COLO668 (cell line): ENCODE results near the gene ADISSP.

ENCODE experiments used
- DNase-seq: peaks from one replicate; lab custom pipeline; 2025; ENCODE audit not compliant: unreplicated experiment; lab: John Stamatoyannopoulos, UW

Gene ADISSP

GRCh38 chr20:3767427-3768341 is at the start of gene ADISSP:
TSS of gene ADISSP (minus strand) at chr20:3767753. CDS start at chr20:3760100, 7,653 bp downstream.
- peak; percentile 99 for DNase-seq

DNA sequence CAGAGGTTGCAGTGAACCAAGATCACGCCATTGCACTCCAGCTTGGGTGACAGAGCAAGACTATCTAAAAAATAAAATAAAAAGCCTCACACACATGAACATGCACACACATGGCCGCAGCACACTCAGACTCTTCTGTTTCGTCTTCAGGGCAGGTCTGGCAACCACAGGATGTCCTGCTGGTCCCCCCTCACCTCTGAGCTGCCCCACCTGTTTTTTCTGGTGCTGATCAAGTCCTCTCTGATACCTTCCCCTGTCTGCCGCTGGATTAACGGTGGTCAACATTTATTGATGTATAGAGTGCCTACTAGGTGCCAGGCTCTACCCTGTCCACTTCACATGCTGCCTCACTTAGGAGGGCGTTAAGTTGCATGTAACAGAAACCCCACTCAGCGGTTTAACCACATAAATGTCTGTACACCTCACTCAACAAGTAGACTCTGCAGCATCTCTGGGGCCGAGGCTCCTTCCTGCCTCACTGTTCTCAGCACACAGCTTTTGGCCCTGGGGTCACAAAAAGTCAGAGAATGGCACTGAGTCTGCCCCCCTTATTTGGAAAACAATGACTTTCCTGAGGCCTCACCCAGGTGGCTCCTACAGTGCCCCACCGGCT is 48.3 kb upstream of the ADISSP start:
- DNase-seq, result no peak

- no peak for DNase-seq
Measured at GRCh38 chr20:3814928-3815495, 47.5 kb upstream of the ADISSP start.

DNA sequence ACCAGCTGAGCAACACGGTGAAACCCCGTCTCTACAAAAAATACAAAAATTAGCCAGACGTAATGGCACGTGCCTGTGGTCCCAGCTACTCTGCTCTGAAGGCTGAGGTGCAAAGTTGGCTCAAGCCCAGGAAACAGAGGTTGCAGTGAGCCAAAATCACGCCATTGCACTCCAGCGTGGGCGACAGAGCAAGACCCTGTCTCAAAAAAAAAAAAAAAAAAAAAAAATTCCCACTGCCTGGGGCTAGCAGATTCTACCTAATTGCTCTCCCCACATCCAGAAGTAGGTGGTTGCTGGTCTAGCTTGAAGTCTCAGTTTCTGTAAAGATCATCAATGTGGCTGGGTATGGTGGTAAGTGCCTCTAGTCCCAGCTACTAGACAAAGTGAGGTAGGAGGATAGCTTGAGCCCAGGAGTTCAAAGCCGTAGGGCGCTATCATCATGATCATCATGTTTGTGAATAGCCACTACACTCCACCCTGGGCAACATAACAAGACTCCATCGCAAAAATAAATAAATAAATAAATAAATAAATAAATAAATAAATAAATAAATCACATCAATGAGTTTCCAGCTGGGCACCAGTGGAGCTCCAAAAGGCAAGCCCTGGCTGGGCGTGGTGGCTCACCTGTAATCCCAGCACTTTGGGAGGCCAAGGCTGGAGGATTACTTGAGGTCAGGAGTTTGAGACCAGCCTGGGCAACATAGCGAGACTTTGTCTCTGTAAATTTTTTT is 46.5 kb upstream of the ADISSP start:
- no peak for DNase-seq

- DNase-seq, result no peak
Measured at GRCh38 chr20:3812975-3813847, 45.7 kb upstream of the ADISSP start.

GRCh38 chr20:3812259-3812681 is 44.7 kb upstream of the ADISSP start:
- DNase-seq, result no peak

- peak; percentile 96 for DNase-seq
Measured at GRCh38 chr20:3811467-3812258, 44.1 kb upstream of the ADISSP start.

DNA sequence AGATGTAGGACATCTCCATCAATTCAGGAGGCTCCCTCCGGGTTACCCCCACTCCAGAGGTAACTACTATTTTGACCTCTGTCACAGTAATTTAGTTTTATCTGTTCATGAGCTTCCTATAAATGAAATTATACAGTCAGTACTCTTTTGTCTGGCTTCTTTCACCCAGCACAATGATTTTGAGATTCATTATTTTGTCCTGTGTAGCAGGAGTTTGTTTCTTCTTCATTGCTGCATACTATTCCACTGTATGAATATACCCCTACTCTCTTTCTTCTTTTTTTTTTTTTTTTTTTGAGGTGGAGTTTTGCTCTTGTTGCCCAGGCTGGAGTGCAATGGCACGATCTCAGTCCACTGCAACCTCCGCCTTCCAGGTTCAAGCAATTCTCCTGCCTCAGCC is 41.0 kb upstream of the ADISSP start:
- no peak for DNase-seq

DNA sequence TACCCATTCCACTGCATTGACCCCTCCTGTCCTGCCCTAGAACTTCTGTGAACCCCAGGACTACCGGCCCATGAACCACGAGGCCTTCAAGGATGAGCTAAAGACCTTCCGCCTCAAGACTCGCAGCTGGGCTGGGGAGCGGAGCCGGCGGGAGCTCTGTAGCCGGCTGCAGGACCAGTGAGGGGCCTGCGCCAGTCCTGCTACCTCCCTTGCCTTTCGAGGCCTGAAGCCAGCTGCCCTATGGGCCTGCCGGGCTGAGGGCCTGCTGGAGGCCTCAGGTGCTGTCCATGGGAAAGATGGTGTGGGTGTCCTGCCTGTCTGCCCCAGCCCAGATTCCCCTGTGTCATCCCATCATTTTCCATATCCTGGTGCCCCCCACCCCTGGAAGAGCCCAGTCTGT is 37.2 kb upstream of the ADISSP start:
- DNase-seq, result no peak

- DNase-seq, result no peak
Measured at GRCh38 chr20:3804254-3804751, 36.8 kb upstream of the ADISSP start.

GRCh38 chr20:3803854-3804253 is 36.3 kb upstream of the ADISSP start:
- DNase-seq, result no peak

- DNase-seq, result no peak
Measured at GRCh38 chr20:3803289-3803688, 35.7 kb upstream of the ADISSP start.

DNA sequence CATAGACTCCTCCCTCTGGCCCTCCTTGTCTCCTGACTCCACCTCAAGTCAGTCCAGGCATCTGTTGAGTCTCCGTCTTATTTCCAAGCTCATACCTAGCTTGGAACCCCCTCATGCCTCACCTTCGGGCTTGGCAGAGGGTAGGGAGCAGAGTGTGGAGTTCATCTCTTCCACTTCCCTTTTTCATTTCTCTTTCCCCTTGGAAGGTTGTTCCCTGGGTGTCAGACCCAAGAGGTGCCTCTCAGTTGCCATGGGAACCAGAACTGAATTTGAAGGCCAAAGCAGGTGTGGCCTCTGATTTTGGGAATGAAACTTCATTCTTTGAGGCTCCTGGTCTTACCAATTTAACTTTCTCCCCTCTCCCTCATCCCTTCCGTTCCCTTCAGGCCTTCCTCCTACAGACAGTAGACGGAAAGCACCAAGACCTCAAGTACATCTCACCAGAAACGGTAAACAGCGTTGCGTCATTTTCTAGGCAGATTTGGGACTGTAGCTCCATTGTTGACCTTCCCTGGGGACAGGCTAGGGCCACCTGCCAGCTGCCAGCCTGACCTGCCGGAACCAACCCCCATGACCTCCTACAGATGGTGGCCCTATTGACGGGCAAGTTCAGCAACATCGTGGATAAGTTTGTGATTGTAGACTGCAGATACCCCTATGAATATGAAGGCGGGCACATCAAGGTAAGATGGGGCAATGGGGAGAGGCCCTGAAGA is 35.1 kb upstream of the ADISSP start:
- peak; percentile 35 for DNase-seq

GRCh38 chr20:3801846-3802245 is 34.3 kb upstream of the ADISSP start:
- DNase-seq, result no peak

DNA sequence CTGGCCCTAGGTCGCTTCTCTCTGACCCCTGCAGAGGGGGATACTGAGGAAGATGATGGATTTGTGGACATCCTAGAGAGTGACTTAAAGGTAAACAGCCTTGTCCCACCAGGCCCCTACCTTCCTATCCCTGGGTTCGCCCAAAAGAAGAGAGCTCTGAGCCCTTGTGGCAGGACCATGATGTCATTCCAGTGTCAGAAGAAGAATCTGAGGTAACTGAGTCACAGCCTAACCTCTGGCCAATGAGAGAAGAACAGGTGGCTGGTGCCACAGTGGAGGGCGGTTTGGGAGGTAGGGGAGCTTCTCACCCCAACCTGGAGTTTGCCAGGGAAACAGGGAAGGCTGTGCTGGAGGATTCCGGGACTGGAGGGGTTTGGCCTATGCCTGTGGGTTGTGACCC is 33.7 kb upstream of the ADISSP start:
- DNase-seq, result no peak

GRCh38 chr20:3800878-3801260 is 33.3 kb upstream of the ADISSP start:
- no peak for DNase-seq

GRCh38 chr20:3800256-3800877 is 32.8 kb upstream of the ADISSP start:
- DNase-seq, result peak; percentile 43

GRCh38 chr20:3798908-3799248 is 31.3 kb upstream of the ADISSP start:
- peak; percentile 73 for DNase-seq
